Measurements from ENCODE around the gene NFYA. TPM values are rescaled to one million over a fixed set of nuclear protein-coding genes. Genes with fewer than 3 reads are reported as not detected.

NFYA gene
- total RNA-seq, 1 experiment from 2014 or later, result 34.7 TPM

- ChIA-PET POLR2A (interaction anchor here (0.7 kb wide), 1 partner anchor 71 kb away, joined by 3 read pairs; no protein-coding TSS in a partner anchor), CTCF (interaction anchor here (0.7 to 1.1 kb wide), 4 partner anchors 19 to 131 kb away, joined by 3 to 4 read pairs (median 4); no protein-coding TSS in a partner anchor)
- Histone ChIP-seq H3K36me3 (ENCODE audit: control insufficient read depth, insufficient read depth, low read length) (no peaks in the 10 kb centered on the region), H3K27ac (ENCODE audit: low read length) (peak overlapping the region; percentile 91), H3K27me3 (ENCODE audit: control insufficient read depth, insufficient read depth, low read length) (no peaks in the 10 kb centered on the region), H3K4me1 (ENCODE audit: control insufficient read depth, insufficient read depth, low read length) (peaks cover 20% of the 10 kb centered on the region), H3K4me3 (ENCODE audit: low read depth in 2 of 2, low read length in 2 of 2) (peak overlapping the region; percentile 14 to 55; a peak in 3 of 4 replicates), H3K9me3 (ENCODE audit: control insufficient read depth, insufficient read depth, low read depth, low read length) (no peaks in the 10 kb centered on the region)
- DNase-seq (ENCODE audit: low read depth, low spot score) (no peak), ATAC-seq (peak; percentile 93)
- BruUV-seq (replicated peaks), result no TSS peak
- intact Hi-C loops (cut with micrococcal nuclease; ENCODE audit: unreplicated experiment) (loop anchor here (1.0 kb wide), 1 partner anchor 133 kb away; no protein-coding TSS in a partner anchor), in situ Hi-C loops (cut with HindIII; ENCODE audit: low pct_unique_long_range_greater_than_20kb, low sequenced_read_pairs) (no loop called here)
- no peak for TF ChIP-seq TCF7L2 (IDR thresholded peaks at IDR 0.05; ENCODE audit: low read depth, low read length)
- peak; percentile 97 for TF ChIP-seq CTCF (IDR thresholded peaks at IDR 0.05)
Observed at GRCh38 chr6:41027799-41028560, 44.8 kb upstream of the NFYA start.

- in situ Hi-C loops (cut with HindIII; ENCODE audit: low pct_unique_long_range_greater_than_20kb, low sequenced_read_pairs), result no loop called here
- H3K27me3 ChIP-seq (ENCODE audit: control insufficient read depth, insufficient read depth, low read length), result no peaks in the 10 kb centered on the region
- peaks cover 19% of the 10 kb centered on the region for H3K4me1 ChIP-seq (ENCODE audit: control insufficient read depth, insufficient read depth, low read length)
- peak overlapping the region; percentile 91 for H3K27ac ChIP-seq (ENCODE audit: low read length)
- CTCF ChIA-PET, result interaction anchor here (1.0 kb wide), 1 partner anchor 19 kb away, joined by 4 read pairs; no protein-coding TSS in a partner anchor
- DNase-seq (ENCODE audit: low read depth, low spot score) (no peak), ATAC-seq (peak; percentile 27)
- no peak overlapping the region; a peak in 1 of 4 replicates for H3K4me3 ChIP-seq (ENCODE audit: low read depth in 2 of 2, low read length in 2 of 2)
- no peak for TF ChIP-seq POLR2AphosphoS5 (IDR thresholded peaks at IDR 0.05; ENCODE audit: low read depth, low read length)
- TF ChIP-seq SIN3A (IDR thresholded peaks at IDR 0.05; ENCODE audit: borderline replicate concordance, insufficient read depth, low read depth, low read length), result no peak
- TF ChIP-seq REST (IDR thresholded peaks at IDR 0.05; ENCODE audit: insufficient read depth in 1 of 2, low read depth in 2 of 2, low read length in 1 of 2), result no peak
- no peak for TF ChIP-seq CTCF (IDR thresholded peaks at IDR 0.05)
- TF ChIP-seq TCF7L2 (IDR thresholded peaks at IDR 0.05; ENCODE audit: low read depth, low read length), result no peak
- H3K9me3 ChIP-seq (ENCODE audit: control insufficient read depth, insufficient read depth, low read depth, low read length), result no peaks in the 10 kb centered on the region
- POLR2A ChIA-PET, result interaction anchor here (0.7 kb wide), 1 partner anchor 72 kb away, joined by 3 read pairs; no protein-coding TSS in a partner anchor
- BruUV-seq (replicated peaks), result no TSS peak
- H3K36me3 ChIP-seq (ENCODE audit: control insufficient read depth, insufficient read depth, low read length), result no peaks in the 10 kb centered on the region
- intact Hi-C loops (cut with micrococcal nuclease; ENCODE audit: unreplicated experiment), result no loop called here
Observed at GRCh38 chr6:41028561-41029412, 44.0 kb upstream of the NFYA start.

All from Panc1 (cell line).